ENCODE data around the gene RNF180.

GRCh38 chr5:64323591-64323990, 157.9 kb downstream of the RNF180 start:
- TF ChIP-seq CTCF (IDR thresholded peaks at IDR 0.05; ENCODE audit: low read length): no peak
- no peak for TF ChIP-seq EZH2 (IDR thresholded peaks at IDR 0.05; ENCODE audit: borderline replicate concordance, low read length)
